HEK293 (cell line): ENCODE data around the gene SSBP3.

Experiments used
- BCL11B ChIP-seq: fragments of 450-650 bp; formaldehyde crosslinking; IDR thresholded peaks from 2 replicates; pipeline ENCODE4 v1.5.1; 2016; ENCODE audit warnings: low read depth, missing biosample characterization, missing genetic modification characterization
- CTCF ChIP-seq: fragments of 450-650 bp; formaldehyde crosslinking; IDR thresholded peaks from 2 replicates; pipeline ENCODE4 v1.5.1; 2016; ENCODE audit warnings: missing biosample characterization, missing genetic modification characterization
- ZBTB21 ChIP-seq: fragments of 450-650 bp; formaldehyde crosslinking; IDR thresholded peaks from 2 replicates; pipeline ENCODE4 v1.5.1; 2017; ENCODE audit warnings: missing biosample characterization, missing genetic modification characterization
- ZNF513 ChIP-seq: fragments of 450-650 bp; IDR thresholded peaks from 2 replicates; pipeline ENCODE4 v1.5.1; 2018; ENCODE audit warnings: missing biosample characterization, missing genetic modification characterization

GRCh38 chr1:54342742-54343687, 63.2 kb downstream of the SSBP3 start:
- TF ChIP-seq ZBTB21 (tag by site-specific recombination): no peak
- TF ChIP-seq CTCF (tag by site-specific recombination): no peak
- TF ChIP-seq ZNF513 (tag by site-specific recombination): no peak
- TF ChIP-seq BCL11B: no peak
